ENCODE results near the gene SLC17A1.

- no peak for TF ChIP-seq CTCF (IDR thresholded peaks at IDR 0.05)
- TF ChIP-seq POLR2A (IDR thresholded peaks at IDR 0.05), result no peak
Observed at GRCh38 chr6:25869840-25870239, 38.0 kb upstream of the SLC17A1 start.

Data from uterus (tissue), 2 donors.